GM21576 (cell line): ENCODE measurements around the gene SDS.

Experiments
- ATAC-seq: cut with Tn5 transposase; IDR thresholded peaks from one replicate; pipeline ENCODE4 v1.9.1; 2021; ENCODE audit warnings: mild to moderate bottlenecking, moderate library complexity; ENCODE audit not compliant: unreplicated experiment

SDS gene, protein sequence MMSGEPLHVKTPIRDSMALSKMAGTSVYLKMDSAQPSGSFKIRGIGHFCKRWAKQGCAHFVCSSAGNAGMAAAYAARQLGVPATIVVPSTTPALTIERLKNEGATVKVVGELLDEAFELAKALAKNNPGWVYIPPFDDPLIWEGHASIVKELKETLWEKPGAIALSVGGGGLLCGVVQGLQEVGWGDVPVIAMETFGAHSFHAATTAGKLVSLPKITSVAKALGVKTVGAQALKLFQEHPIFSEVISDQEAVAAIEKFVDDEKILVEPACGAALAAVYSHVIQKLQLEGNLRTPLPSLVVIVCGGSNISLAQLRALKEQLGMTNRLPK

DNA sequence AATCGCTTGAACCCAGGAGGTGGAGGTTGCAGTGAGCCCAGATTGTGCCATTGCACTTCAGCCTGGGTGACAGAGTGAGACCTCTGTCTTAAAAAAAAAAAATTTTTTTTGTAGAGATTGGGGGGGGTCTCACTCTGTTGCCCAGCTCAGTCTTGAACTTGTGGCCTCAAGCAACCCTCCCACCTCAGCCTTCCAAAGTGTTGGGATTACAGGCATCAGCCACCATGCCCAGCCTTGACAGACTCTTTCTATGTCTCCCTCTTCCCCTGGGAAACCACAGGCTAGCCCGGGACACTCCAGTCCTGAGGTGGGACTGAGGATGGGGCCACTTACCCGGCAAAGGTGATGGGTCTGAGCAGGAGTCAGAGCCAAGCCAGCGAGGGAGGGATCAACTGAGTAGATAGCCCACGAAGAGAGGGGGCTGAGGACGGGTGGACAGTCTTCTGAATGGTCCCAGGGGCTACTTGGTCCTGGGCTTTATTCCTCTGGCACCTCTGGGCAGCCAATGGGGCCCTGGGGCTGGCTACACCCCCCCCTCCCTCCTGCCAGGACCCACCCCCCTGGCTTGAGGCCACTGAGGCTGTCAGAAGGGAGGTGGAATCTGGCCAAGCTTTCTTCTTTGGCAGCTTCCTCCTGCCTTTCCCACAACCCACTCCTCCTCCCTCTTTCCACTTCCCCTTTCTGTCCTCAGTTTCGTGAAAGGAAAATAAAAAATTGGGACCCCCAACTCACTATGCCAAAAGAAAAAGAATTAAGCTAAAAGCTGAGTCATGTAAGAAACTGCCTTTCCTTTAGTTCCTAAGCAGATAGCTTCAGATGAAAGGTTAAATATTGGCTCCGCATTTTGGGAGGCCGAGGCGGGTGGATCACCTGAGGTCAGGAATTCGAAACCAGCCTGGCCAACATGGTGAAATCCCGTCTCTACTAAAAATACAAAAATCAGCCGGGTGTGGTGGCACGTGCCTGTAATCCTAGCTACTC is at the start of gene SDS:
Gene SDS (minus strand): TSS at position 453 of the 981 bp plus-strand sequence. CDS start 4,179 bp downstream, outside the sequence.
- ATAC-seq, result no peak

DNA sequence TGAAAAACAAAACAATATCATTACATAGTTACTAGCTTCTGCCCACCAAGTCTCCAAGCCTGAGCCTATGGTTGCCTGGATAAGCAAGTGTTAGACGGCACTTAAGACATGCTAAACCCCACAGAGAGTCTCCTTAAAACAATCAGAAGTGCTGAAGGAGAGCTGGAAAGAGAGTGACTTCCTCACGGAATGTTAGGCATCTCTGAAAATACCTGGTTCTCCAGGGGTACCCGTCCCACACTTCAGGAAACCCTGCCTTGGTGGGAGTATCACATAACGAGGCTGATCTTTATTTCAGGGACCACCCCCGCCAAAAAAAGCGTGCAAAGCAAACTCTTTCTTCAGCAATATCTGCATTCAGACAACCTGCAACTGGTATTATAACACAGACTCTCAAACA is 49.6 kb upstream of the SDS start:
- ATAC-seq, result no peak

DNA sequence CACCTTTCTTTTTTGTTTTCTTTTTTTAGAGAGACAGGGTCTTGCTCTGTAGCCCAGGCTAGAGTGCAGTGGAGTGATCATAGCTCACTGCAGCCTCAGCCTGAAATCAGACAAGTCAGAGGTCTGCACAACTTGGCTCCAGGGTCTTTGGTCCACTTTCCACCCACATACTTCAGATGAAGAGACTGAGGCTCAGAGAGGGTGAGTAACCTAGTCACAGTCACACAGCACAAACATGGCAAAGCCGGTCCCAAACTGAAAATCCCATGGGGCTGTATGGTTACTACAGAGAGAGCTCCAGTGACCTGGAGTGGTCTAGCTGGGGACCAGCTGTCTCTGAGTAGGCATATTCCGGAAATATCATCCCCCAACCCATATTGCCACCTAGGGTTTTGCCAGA is 48.8 kb upstream of the SDS start:
- no peak for ATAC-seq

DNA sequence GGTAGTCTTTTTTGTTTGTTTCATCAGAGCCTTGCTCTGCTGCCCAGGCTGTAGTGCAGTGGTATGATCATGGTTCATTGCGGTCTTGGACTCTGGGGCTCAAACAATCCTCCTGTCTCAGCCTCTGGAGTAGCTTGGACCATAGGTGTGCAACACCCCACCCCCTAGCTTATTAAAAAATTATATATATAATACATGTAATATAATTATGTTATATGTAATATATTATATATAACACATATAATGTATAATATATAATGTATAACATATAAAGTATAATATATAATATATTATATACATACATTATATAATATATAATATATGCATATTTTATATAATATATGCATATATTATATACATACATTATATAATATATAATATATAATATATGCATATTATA is 46.2 kb upstream of the SDS start:
- ATAC-seq, result no peak

DNA sequence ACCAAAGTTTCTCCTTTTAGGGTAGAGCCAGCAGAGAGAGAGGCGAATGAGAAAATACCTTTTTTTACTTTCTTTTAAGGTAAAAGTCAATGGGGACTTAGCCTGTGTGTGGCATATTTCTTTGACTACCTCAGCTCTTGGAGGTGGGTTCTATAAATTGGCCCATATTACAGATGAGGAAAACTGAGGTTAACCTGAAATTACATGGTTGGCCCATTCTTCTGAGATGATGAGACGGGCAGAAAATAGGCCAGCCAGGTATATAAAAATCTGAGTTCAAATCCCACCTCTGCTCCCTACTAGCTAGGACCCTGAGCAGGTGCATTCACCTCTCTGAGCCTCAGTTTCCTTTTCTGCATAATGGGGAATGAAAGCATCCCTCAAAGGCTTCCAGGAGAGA is 45.6 kb upstream of the SDS start:
- no peak for ATAC-seq

DNA sequence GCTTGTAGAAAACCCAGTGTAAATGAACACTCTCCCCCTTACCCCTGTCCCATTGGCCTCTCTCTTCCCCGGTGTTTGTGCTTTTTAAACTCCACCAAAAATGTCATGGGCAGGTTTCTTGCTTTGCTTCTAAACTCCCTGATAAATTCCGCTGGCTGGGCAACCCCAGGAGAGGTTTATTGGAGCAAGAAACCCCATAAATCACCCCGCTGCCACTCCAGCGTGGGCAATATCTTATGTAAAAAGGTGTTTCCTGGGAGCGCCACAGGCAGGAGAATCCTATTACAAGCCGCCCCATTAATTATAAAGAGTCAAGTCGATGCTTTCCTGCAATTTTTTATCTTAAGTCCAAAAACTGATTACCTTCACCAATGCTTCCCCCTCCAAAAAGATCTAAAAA is 45.2 kb upstream of the SDS start:
- no peak for ATAC-seq

DNA sequence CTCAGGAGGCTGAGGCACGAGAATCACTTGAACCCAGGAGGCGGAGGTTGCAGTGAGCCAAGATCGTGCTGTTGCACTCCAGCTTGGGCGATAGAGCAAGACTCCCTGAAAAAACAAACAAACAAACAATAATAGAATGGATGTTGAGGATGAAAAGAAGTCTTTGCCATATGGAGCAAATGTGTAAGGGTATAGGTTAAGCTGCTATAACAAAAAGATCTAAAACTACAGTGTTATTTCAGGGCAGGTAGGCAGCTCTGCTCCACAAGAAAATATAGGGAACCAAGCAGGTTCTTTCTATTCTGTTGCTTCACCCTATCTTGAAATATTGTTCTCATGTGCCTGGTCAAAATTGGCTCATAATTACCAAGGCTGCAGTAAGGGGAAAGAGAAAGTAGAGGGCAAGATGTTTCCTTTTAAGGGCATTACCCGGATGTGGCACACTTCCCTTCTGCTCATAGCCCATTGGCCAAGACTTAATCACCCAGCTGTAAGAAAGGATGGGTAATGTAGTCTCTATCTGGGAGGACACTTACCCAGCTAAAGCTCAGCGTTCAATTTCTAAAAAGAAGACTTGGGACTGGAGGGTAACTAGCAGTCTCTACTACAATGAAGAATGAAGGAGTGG is 42.0 kb upstream of the SDS start:
- ATAC-seq, result no peak

DNA sequence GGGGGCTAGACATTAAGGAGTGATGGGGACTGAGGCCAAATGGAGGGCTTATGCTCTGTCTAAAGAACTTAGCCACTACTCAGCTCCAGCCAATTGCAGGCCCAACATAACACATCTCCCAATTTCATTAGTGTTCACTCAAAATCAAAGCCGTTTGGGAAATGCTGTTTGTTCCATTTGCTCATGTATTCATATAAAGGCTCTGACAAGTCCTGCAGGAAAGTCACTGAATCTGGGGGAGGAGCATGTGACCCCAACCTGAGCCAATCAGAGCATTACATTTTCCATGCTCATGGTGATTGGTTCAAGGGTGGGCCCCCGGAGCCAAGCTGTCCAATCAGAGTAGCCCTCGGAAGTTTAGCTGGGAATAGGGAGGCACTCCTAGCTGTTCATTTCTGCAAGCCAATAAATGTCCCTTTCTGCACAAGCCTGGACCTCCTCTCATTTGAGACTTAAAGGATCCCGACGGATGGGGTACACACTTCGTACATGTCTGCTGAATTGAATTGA is 39.4 kb upstream of the SDS start:
- no peak for ATAC-seq

DNA sequence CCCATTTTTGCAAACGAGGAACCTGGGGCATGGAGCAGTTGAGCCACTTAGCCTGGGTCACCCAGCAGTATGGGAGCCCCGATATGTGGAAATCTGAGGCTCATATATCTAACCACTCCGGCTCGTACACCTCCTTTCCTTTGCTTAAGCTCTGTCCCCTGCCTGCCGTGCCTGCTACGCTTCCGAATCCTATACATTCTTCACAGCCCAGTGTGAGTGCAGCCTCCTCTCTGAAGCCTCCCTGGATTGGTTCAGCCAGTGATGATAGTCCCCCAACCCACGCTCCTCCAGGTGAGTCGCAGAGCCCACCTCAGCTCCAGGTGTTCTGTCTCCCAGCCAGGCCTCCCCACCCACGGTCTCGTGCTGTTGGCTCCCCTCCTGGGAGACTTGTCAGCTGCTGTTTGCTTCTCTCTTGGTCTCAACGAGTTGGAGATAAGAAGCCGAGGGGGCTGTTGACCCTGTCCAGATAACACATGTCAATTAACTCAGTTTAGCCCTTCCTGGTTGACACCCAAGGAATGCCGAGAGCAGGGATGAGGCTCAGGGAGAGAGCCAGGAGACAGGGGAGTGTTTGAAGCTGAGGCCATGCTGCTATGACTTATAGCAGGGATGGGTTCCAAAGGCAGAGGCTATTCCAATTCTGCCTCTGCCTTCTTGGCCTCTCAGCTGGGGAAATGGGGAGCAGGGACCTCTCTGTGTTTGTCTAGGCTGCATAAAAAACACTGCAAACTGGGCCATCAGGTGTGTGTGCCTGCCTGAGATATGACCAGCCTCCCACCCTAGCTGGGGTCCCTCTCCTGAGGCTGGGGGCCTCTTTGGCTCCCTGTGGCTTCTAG is 37.5 kb upstream of the SDS start:
- ATAC-seq, result no peak

DNA sequence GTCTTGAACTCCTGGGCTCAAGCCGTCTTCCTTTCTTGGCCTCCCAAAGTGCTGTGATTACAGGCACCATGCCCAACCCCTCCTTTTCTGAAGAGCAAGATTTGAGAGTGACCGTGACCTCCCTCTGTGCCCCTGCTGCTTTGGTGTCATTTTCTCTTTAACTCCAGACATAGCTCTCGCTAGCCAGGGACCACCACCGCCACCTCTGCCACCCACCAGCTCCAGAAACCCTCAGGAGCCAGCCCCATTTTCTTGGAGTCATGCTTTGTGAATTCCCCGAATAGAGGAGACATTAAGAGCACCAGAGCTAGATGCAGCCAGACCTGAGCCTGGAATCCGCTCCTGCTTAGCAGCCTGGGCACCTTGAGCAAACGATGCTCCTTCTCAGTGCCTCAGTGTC is 36.6 kb upstream of the SDS start:
- no peak for ATAC-seq

DNA sequence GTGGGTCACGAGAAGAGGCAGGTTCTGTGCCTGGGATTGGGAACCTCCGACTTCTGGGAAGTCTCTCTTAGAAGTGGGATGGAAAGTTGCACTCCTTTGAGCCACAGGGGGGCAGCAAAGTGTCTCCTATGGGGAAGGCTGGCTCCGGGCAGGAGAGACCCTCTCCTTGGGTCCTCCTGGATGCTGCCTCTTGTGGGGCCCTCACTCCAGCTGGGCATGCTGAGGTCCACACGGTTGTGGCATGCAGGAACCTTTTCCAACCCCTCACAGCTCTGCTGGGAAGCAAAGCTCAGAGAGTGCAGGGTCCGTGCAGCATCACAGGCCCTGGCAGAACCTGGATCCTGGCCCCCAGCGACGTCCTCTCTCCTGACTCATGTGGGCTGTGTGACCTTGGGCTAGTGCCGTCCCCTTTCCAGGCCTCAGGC is 35.9 kb upstream of the SDS start:
- ATAC-seq, result no peak

DNA sequence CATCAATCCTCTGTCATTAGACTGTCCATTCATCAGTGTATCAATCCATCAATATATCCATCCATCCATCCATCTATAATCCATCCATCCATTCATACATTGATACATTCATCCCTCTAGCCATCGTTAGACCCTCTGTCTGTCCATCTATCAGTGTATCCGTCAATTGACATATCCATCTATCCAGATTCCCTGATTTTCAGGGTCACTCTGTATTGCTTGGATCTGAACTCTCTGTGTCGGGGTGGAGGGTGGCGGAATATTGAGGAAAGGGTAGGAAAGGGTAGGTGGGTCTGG is 35.6 kb upstream of the SDS start:
- no peak for ATAC-seq

DNA sequence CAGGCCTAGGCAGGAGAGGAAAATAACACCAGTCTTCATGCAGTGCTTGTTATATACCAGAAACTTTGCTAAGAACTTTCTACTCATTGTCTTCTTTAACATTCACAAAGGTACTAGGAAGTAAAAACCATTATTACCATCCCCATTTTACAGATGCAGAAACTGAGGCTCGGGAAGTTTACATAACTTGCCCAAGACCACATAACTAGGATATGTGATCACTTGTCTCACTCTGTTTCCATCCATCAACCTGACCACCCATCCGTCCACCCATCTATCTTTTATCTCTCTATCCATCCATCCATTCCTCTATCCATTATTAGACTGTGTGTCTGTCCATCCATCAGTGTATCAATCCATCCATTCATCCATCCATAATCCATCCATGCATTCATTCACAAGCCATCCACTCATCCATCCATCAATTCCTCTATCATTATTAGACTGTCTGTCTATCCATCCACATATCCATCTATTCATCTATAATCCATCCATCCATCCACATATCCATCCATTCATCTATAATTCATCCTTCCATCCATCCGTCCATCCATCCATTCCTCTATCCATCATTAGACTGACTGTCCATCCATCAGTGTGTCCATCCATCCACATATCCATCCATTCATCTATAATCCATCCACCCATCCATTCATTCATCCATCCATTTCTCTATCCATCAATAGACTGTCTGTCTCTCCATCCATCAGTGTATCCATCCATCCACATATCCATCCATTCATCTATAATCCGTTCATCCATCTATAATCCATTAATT is 35.0 kb upstream of the SDS start:
- ATAC-seq, result no peak

DNA sequence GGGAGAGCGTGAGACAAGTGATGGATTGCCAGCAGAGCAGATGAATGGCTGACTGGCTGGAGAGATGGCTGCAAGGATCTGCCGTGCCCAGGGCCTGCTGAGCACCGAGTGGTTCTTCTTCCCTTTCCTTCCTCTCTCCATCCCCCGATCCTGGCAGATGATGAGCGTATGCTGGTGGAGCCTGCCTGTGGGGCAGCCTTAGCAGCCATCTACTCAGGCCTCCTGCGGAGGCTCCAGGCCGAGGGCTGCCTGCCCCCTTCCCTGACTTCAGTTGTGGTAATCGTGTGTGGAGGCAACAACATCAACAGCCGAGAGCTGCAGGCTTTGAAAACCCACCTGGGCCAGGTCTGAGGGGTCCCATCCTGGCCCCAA is 34.0 kb upstream of the SDS start:
- ATAC-seq, result no peak

DNA sequence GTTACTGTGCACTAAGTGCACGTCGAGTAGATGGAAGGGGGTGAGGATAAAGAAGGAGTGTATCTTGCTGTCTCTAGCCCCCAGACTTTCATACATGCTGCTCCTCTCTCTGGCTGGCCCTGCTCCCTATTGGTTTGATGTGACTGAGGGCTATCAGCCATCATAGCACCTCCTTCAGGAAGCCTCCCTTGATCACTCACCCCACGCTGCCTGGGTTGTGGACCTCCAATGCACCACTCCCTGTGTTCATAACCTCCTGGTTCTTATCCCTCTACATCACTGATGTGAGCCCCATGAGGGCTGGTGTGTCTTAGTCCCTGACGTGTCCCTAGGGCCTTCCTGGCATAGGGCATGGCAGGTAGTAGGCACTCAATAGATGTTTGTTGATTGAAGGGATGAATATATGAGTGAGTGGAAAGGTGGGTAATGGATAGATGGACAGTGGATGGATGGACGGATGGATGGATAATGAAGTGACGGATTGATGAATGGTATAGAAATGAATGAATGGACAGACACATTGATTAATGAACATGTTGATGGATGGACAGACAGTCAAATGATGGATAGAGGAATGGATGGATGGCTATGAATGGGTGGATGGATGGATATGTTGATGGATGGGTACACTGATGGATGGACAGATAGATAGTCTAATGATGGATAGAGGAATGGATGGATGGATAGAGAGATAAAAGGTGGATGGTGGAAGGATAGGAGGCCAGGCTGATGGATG is 33.5 kb upstream of the SDS start:
- no peak for ATAC-seq

DNA sequence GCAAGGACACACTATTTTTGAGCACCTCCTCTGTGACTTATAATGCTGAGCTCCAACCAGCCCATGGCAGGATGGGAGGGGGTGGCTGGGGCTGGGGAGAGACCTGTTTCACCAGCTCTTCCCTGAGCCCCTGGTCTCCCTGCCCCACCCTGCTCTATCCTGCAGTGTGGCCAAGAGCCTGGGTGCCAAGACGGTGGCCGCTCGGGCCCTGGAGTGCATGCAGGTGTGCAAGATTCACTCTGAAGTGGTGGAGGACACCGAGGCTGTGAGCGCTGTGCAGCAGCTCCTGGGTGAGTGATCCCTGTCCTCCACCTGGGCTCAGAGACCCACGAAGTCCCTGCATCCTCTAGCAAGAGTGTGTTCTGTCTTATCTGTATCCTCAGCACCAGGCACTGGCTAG is 32.9 kb upstream of the SDS start:
- no peak for ATAC-seq

DNA sequence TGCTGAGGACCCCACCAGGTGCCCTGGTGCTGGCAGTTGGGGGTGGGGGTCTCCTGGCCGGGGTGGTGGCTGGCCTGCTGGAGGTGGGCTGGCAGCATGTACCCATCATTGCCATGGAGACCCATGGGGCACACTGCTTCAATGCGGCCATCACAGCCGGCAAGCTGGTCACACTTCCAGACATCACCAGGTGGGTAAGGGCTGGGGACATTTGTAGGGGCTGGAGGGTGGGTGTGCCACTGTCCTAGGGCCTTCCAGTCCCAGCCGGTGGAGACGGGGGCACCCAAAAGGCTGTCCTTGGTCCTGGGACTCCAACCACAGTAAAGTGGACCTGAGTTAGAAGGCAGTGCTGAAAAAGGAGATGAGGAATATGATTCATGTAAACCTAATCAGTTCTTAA is 31.7 kb upstream of the SDS start:
- ATAC-seq, result no peak

DNA sequence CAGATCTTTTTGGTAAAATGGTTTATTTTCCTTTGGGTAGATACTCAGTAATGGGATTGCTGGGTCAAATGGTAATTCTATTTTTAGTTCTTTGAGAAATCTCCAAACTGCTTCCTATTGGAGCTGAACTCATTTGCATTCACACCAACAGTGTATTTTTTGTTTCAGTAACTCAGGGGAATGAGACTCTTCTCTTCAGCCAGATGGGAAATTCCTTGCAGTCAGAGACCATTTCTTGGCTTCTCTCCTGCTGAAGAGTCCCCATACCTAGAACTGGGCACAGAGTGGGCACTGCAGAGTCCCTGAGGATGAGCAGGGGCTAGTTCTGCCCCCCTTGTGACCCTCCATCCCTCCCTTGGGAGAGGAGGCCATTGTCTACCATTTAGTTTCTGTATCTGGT is 29.3 kb upstream of the SDS start:
- ATAC-seq, result no peak

DNA sequence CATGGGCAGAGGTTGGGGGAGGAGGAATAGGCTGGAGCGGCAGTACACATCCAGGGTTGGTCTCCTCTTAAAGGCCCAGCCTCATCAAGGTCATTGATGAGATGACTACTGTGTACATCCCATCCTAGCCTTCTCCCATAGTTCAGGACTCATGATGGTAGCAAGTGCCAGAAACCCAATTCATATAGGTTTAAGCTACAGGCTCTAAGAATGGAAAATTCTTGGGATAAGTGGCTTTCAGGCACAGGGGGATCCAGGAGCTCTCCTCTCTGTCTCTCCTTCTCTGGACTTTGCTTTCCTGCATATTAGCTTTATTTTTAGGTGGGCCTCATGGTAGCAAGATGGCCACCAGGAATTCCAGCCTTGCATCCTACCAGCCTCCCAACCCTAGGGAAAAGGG is 24.8 kb upstream of the SDS start:
- no peak for ATAC-seq
